ENCODE data around the gene TIAM2.

Gene TIAM2

DNA sequence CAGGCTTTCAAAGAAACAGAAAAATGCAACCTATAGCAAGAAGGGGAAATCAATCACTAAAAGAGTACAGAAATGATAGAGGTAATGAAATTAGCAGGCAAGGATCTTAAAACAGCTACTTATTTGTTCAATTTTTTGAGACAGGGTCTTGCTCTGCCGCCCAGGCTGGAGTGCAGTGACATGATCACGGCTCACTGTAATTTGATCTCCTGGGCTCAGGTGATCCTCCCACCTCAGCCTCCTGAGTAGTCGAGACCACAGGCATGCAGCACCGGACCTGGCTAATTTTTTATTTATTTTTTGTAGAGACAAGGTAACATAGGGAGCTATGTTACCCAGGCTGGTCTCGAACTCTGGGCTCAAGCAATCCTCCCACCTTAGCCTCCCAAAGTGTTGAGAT is 297.6 kb downstream of the TIAM2 start:
- TF ChIP-seq CTCF (IDR thresholded peaks at IDR 0.05; ENCODE audit: low read depth, low read length): no peak
- no peak overlapping the region for H3K4me3 ChIP-seq (ENCODE audit: low read depth, low read length)

DNA sequence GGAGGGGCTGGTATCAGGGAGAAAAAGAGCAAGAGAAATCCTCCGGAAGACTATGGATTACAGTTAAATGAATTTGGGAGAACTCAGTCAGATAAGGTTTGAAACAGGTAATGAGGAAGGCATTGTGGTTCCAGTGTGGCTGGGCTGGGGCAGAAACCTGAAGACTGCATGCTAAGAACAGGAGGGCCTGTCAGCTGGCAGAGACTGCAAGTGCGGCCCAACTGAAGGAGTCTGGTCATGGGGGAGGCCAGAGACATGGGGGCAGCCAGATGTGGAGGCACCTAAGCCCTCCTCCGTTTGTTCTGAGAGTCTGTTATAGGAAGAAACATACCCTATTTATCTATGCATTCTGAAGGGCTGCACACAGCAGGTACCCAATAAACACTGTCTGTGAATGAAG is 302.6 kb downstream of the TIAM2 start:
- H3K4me3 ChIP-seq (ENCODE audit: low read depth, low read length): no peak overlapping the region
- no peak for TF ChIP-seq CTCF (IDR thresholded peaks at IDR 0.05; ENCODE audit: low read depth, low read length)

DNA sequence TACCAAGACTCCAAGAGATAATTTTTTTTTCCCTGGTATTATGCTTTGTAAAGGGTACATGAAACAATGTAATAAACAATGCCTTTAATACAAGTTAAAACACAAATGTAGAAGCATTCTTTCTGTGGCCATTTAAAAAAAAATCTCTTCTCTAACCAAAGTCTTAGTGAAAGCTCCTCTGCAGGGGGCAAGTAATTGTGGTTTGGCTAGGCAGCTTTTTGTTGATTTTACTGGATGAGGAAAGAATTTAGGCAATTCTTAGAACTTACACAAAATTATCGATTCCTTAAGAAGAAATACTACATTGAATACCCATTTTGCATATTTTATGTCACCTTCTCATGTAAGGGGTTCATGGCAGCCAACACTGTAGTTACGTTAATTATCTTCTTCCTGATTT is 306.8 kb downstream of the TIAM2 start:
- no peak for TF ChIP-seq CTCF (IDR thresholded peaks at IDR 0.05; ENCODE audit: low read depth, low read length)
- no peak overlapping the region for H3K4me3 ChIP-seq (ENCODE audit: low read depth, low read length)

DNA sequence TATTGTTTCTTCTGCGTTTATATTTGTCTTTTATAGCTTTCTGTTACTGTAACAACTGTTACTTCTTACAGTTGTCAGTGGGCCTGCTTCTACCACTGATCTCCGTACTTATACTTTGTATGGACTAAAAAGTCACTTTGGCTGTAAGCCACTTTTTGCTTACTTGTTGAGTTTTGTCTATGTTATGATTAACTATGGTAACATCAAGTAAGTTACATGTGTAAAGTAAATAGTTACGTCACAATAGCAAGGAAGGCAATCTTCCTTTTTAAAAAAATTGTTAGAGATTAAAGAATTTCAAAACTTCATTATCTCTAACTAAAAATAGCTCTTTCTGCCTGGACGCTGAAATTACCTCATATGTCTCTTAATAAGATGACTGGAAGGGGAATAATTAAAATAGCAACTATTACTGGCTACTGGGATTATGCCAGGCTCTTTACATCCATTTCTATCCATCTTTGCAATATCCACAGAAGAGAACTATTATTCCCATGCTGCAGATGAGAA is 308.3 kb downstream of the TIAM2 start:
- no peak overlapping the region for H3K4me3 ChIP-seq (ENCODE audit: low read depth, low read length)
- no peak for TF ChIP-seq CTCF (IDR thresholded peaks at IDR 0.05; ENCODE audit: low read depth, low read length)

DNA sequence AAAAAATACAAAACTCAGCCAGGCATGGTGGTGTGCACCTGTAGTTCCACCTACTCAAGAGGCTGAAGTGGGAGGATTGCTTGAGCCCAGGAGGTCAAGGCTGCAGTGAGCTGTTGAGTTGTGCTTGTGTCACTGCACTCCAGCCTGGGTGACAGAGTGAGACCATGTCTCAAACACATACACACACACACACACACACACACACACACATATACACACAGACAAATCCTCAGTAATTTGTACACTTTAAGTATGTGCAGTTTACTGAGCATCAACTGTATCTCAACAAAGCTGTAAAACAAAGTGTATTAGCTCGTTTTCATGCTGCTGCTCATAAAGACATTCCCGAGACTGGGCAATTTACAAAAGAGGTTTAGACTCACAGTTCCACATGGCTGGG is 311.8 kb downstream of the TIAM2 start:
- TF ChIP-seq CTCF (IDR thresholded peaks at IDR 0.05; ENCODE audit: low read depth, low read length): no peak
- H3K4me3 ChIP-seq (ENCODE audit: low read depth, low read length): no peak overlapping the region

All from WI38 (cell line).